HPDE6-E6E7 (cell line): ENCODE results near the gene TMEM239.
"Not testable (repeated sequence)": the region's sequence is repeated elsewhere in the genome, so short reads cannot be mapped to it uniquely, and the experiment has no call there.

Source experiments
- DNase-seq: peaks from one replicate; pipeline ENCODE4 v3.0.0; 2011; ENCODE audit warnings: missing footprints; ENCODE audit errors: extremely low spot score

The TMEM239 gene

DNA sequence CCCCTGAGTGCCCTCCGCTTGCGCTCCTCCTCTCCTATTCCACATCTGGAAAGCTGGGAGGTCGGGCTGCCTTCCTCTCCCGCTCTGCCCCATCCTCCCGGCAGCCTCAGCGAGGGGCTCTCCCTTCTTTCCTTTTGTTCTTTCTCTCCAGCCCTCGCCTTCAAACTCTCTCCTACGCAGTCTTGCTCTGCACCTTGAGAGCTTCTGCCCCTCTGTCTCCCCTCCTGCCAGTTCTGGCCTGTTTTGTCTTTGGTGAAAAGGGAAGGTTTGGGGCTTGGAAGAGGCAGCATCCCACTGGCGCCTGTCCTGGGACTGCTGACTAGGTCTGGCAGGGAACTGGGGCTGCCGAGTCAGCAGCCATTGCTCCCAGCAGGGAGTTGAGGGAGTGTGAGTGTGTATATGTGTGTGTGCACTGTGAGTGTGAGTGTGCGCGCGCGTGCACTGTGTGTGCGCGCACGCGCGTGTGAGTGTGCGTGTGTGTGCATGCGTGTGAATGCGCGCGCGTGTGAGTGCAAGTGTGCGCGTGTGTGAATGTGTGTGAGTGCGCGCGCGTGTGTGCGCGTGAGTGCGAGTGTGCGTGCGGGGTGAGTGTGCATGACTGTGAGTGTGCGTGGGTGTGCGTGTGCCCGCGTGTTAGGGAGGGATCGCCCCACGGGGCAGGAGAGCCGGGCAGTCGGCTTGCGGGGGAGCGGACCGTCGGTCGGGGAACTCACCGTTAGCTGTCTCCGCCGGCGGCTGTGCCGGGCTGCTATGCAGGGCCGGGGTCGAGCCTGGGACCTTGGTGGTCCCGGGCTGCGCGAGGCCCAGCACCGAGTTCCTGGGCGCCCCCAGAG is 16.3 kb upstream of the TMEM239 start:
- DNase-seq = no peak

DNA sequence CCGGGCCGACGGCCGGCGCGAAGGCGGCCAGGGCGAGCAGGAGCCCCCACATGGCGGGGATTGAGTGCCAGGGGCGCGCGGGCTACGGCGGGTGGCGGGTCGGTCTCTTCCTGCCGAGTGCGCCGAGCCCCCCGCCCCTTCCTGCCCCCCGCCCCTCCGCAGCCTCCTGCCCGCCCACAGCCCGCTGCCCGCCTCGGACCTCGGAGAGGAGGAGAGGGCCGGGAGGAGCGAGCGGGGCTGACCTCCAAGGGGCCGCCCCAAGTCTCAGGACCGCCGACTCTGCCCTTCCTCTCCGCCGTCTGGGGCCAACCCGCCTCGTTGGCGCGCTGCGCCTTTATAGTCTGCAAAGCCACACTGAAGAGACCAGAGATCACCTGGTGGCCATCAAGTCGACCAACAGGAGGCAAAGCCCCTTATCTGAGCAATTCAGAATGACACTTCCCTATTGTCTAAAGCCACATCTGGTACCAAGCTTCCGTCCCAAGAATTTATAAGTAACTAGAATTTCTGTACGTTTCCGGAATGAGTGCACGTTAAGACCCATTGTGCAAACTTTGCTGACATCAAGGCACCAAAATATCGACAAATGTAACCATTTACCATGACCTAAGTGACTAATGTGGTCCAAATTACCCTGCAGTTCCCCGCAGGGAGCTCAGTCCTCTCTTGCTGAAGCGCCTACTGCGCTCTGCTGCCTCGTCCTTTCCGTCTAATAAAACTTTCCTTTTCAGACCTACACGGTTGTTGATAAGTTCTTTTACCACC is 15.5 kb upstream of the TMEM239 start, which contains the start of gene CPXM1:
TSS of gene CPXM1 (minus strand) at position 107 of the 765 bp plus-strand sequence. CDS start at position 52, 55 bp downstream.
- no peak for DNase-seq

DNA sequence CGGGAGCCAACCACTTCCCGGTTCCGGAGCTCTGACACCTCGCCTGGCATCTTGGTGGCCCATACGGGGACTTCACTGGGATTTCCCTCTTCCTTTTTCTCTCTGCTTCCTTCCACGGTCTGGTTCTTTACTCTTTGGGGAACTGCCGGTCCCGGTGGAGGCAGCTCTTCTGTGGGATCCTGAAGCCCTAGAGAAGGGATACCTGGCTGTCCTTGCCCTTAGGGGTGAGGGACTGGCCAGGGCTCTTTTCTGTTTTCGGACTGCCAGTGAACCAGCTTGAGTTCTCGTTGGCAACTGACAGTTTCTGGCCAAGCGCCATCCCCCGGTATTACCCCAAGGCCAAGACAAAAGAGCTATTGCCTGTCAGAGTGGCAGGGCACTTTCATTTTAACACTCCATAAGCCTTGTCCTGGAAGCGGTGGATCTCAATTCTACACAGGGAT is 14.9 kb upstream of the TMEM239 start:
- DNase-seq = no peak

DNA sequence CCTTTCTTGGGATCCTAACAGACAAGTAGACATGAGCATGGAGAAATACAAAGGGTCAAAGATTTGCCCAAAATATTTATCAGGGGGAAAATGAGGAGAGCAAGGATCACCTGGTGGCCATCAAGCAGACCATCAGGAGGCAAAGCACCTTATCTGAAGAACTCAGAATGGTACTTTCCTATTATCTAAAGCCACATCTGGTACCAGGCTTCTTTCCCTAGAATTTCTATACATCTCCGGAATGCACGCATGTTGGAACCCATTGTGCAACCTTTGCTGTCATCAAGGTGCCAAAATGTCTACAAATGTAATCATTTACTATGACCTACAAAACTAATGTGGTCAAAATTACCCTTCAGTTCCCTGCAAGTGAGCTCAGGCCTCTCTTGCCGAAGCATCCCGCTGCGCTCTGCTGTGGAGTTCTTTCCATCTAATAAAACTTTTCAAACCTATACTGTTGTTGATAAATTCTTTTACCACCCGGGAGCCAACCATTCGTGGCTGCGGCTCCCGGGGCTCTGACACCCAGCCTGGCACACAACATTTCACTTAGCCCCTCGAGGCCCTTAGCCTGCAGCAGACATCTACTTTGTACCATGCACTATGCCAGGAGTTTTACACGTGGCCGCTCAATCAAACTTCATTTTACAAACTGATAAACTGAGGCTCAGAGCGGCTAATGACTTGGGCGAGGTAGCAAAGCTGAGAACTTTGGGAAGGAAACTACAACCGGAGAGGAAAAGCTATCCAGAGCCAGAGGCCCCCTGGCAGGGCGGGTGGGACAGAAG is 11.9 kb upstream of the TMEM239 start:
- no peak for DNase-seq

DNA sequence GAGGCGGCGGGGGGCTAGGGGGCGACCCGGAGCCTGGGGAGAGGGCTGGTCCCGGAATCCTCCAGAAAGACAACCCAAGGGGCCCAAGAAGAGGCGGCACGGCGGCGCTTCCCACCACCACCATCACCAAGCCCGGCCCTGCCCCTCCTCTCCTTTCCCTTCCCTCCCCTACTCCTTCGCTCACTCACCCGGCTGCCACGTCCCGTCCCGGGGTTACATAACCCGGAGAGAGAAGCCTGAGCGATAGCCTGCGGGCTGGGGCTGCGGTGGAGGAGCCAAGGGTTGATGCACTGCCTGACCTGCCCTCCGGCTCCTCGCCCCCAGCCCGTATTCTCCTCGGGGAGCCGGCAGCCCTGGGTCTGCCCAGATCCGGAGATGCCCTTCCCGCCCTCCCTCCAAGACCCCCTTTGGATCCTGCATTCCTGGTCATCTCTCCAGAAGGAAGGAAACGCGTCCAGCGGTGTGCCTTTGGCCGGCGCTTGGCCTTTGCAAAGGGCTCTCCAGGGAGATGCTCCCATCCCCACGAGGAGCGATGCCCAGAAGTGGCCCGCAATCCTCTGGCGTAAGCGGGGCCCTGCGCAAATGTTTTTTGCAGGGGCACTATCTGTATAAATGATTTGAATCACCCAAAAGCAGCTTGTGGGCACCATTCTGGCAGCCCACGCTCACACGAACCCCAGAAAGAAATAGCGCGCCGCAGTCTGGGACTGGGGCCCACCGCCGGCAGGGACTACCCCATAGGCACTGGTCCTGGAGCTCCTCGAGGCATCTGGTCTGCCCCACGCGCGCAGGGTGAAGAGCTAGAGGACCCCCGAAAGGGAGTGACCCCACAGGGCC is 11.1 kb upstream of the TMEM239 start:
- DNase-seq = no peak

DNA sequence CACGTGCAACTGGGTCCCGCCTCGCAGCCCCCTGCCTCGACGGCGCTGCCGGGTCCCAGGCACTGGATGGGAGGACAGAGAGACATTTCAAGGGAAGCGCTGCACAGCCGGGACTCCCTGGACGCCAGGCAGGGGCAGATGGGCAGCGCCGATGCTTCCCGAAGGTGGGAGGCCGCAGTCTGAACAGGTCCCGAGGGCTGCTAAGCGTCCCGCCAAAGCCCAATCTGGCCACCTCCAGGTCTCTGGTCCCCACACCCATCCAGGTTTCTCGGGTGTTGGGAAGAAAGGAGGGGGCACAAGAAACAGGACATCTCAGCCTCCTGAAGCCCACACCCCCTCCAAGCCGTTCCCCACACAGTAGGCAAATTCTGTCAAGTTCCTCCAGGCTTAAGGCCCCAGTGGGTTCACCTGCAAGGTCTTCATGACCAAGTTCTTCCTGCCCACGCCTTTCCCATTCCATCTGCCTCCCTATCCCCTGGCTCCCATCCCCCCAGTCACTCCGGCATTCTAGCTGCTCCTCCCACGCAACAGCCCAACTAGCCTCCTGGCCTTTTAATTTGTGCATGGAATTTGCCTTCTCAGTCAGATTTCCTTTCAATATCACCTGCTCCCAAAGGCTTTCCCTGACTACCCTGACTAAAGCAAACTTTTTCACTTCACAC is 10.3 kb upstream of the TMEM239 start:
- no peak for DNase-seq

DNA sequence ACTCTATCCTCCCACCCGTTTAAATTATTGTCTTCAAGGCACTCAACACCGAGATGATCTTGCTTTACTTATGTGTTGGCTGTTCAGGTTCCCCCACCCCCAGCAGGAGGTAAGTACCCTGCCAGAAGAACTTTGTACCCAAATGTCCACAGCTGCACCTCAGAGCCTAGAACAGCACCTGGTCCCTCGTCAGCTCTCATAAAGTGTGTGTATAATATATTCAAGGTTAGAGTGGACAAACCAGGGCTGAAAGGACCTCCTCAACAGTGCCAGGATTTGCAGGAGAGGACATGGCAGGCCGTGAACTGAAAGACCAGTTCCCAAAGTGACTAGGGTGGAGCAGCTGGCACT is 9.8 kb upstream of the TMEM239 start:
- DNase-seq = no peak

DNA sequence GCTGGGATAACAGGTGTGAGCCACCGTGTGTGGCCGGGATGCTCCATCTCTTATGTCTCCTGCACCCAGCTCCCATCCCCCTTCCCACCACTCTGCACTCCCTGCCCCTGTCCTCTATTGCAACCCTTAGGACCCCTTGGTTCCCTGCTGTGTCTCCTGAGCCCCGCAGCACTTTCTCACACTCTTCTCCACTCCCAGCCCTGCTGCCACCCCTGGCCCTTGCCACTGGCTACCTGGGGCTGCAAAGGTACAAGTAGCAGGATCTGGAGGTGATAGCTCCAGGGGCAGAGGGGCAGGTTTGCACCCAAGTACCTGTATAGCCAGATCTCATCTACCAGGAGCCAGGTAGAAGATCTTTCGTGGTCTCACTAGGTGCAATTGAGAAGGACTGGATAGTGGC is 9.1 kb upstream of the TMEM239 start:
- DNase-seq = no peak

DNA sequence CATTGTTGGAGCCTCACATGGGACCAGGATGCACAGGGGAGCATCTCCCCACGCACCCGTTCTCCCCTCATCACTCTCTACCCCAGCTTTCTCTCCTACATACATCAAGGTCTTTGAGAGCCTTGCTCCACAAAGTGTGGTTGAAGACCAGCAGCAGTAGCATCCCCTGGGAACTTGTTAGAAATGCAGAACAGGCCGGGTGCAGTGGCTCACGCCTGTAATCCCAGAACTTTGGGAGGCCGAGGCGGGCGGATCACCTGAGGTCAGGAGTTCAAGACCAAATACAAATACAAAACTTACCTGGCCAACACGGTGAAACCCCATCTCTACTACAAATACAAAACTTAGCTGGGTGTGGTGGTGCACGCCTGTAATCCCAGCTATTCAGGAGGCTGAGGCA is 8.2 kb upstream of the TMEM239 start:
- DNase-seq = not testable (repeated sequence)

DNA sequence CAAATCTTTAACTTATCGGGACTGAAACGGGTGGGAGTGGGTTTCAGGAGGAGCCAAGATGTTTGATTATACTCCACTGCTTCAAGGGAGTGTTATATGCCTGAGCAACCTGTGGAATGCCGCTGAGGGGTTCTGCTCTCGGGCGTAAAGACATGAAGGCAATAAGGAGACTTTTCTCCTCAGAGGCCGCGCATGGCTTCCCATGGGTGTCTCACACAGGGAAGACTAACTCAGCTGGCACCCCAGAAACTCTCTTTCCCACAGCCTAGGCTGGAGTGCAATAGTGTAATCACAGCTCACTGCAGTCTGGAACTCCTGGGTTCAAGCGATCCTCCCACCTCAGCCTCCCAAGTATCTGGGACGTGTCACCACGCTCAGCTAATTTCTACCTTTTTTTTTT is 6.5 kb upstream of the TMEM239 start:
- DNase-seq = no peak

DNA sequence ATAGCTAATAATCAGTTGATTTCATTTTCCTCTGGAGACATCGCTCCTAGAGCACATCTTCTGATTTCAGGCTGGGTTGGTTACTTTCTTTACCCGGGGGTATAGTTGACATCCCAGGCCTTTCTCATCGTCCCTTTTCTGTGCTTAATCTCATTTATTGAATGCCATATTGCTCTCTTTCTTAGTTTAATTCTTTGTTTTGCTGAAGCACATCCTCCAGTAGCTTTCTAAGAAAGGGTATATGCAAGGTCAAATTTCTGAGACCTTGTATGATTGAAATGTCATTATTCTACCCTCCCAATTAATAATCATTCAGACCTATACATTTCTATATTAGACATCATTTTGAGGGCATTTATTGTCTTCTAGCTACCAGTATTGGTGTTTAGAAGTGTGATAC is 4.0 kb upstream of the TMEM239 start:
- DNase-seq = no peak

DNA sequence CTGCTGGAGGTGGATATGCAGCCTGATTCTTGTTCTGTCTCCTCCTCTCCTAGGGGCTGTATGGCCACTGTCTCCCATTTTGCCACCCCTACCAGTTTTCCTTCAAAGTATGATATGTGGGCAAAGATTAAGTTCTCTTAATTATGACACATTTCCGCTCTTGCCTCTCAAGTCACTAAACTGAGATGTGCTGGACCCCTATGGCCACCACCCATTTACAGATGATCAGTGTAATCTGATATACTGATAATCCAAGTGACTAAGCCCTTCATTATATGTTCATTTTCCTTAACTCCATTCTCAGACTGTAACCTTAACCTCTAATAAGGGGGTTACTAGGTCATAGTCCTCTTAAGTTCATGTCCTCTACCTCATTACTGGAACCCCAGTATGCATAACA is 2.1 kb upstream of the TMEM239 start:
- DNase-seq = no peak

DNA sequence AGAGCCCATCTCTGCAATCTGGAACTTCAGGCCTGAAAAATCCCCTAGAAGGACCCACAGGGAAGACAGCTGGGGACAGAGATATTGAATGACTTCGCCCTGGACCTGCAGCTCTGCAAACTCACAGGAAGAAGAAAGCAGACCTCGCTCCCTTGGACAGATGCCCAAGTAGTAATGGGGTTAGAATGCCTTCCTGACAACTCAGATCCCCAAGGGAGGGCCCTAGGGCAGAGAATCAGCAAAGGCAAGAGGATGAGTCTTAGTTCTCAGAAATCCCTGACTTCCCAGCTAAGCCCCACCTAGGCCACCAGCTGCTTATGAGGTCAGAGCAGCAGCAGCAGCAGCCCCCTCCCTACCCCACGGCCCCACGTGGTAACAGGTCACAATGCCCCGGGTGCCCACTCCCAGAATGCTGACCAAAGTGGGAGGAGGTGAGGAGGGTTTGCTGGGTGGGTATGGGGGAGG is 1.5 kb upstream of the TMEM239 start, which contains the start of gene C20orf141:
TSS of gene C20orf141 (plus strand) at position 401 of the 465 bp plus-strand sequence. CDS start 198 bp downstream, outside the sequence.
- peak; percentile 95 for DNase-seq

DNA sequence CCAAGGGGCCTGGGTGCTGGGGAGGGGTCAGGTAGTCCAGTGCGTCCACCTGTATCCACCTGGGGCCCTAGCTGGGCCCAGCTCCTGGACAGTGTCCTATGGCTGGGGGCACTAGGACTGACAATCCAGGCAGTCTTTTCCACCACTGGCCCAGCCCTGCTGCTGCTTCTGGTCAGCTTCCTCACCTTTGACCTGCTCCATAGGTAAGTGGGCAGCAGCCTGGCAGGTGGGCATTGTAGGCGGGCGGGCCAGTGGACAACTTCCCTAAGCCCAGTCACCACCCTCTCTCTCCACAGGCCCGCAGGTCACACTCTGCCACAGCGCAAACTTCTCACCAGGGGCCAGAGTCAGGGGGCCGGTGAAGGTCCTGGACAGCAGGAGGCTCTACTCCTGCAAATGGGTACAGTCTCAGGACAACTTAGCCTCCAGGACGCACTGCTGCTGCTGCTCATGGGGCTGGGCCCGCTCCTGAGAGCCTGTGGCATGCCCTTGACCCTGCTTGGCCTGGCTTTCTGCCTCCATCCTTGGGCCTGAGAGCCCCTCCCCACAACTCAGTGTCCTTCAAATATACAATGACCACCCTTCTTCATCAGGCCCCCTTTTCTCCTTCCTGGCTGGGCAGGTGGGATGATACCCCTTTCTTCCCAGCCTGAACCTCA is 793 bp upstream of the TMEM239 start:
- no peak for DNase-seq

DNA sequence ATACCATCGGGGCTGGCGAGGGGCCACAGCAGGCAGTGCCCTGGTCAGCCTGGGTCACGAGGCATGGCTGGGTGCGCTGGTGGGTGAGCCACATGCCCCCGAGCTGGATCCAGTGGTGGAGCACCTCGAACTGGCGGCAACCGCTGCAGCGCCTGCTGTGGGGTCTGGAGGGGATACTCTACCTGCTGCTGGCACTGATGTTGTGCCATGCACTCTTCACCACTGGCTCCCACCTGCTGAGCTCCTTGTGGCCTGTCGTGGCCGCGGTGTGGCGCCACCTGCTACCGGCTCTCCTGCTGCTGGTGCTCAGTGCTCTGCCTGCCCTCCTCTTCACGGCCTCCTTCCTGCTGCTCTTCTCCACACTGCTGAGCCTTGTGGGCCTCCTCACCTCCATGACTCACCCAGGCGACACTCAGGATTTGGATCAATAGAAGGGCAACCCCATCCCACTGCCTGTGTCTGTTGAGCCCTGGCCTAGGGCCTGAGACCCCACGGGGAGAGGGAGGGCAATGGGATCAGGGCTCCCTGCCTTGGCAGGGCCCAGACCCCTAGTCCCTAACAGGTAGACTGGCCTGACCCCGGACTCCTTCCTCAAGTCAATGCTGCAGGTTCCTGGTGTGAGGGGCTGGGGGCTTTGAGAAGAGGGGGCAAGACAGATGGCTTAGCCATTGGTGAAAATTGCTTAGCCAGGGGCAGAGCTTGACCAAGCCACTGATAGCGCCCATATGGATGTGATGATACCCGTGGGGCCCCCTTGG is 598 bp downstream of the TMEM239 start:
- DNase-seq = no peak

DNA sequence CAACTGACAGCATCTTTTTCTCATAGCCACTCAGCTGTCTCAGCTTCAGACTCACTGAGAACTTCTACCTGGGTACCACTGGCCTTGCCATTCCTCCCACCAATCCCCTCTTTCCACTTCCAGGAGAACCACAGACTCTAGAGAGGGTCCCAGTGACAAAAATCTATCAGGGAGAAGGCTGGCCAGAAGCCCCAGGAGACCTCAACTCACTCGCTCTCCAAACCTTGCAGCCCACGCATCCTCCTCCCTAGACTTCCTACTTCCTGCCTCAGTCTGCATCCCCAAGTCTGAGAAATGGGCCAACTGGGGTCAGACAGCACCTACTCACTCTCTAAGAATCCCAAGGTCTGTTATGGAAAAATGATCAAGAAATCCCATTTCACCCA is 1.2 kb downstream of the TMEM239 start:
- no peak for DNase-seq

DNA sequence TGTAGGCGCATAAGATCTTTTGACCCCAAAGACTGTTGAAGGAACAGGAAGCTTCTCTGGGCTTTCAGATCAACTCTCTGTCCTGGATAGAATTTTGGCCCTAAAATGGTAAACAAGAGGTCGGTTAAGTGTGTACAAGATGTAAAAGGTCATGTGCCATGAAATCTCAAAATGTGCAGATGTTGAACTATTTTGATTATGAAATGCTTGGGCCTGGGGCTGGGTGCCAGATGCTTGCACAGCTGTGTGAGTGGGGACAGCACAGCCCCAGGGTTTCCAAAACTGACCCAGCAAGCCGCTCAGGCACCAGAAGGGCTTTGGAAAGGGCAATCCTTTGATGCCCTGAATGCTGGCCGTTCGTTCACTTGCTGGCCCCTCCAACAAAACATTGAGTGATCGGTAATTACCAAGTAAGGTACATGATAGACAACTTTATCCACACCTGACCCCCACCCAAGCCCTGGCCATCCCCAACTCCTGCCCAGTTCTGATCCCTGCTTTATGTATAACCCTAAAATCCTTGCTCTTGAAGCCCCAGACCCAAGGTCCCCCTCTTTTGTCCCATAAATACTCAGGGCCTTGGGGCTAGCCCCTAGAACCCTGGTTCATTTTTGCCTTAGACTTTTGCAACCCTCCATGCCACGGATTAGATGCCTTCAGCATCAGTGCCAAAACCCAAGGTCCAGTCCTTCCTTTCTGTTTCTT is 1.9 kb downstream of the TMEM239 start:
- DNase-seq = no peak

DNA sequence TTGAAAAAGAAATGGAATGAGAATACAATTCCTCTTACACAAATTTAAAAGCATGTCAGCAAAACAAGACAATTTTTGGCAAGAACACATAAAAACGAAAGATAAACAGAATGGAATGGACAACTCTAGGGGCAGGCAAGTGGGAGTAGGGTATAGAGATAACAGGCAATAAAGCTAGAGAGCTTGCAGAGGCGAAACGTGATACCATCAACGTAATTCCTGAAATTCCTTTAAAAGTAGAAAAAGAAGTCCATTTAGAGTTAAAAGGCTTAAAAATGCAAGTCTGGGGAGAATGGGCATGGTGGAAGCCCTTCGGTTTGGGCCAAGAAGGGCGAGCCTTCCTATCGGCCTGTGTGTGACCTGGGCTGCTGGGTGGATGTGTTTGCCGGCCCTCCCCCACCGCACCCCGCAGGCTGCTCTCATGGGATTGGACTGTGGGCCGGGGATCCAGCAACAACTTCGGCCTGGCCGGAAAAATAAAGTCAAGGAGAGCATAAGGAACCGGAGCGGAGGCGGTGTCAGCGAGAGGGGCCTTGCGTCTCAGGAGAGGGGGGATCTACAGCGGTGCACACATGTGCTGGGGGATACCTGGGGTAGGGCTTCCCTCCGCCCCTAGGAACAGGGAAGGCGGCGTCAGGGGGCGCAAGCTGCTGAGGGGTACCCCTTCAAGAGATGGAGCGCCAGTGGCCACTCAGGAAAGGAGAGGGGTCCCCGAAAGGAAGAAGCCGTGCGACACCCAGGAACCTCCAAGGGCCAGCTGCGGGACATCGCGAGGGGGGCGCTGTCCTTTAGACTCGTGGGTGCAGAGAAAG is 4.1 kb downstream of the TMEM239 start:
- no peak for DNase-seq
